Measurements from ENCODE around the gene SNIP1. TPM values are rescaled to one million over a fixed set of nuclear protein-coding genes. Genes with fewer than 3 reads are reported as not detected.

SNIP1 gene
- total RNA-seq, 3 donors from 2014 or later (not counting 1 experiment from before 2014, with no cell fraction given): 67.2 to 74.8 (median 68.1) TPM

- no peak overlapping the region for H3K27ac Mint-ChIP-seq
Measured at GRCh38 chr1:37599940-37600339, 45.8 kb upstream of the SNIP1 start.

GRCh38 chr1:37596182-37596667, 42.1 kb upstream of the SNIP1 start:
- no peak for TF ChIP-seq CTCF (IDR thresholded peaks at IDR 0.05)
- H3K36me3 ChIP-seq (ENCODE audit: control insufficient read depth, insufficient read depth, low read length): peaks cover 13% of the 10 kb centered on the region
- Mint-ChIP-seq H3K4me1 (peaks cover 23% of the 10 kb centered on the region in 2 donors), H3K27ac (peak overlapping the region; percentile 99 to 100), H3K9me3 (no peaks in the 10 kb centered on the region), H3K4me3 (peak overlapping the region; percentile 99), H3K27me3 (ENCODE audit: low read depth in 2 of 2) (no peaks in the 10 kb centered on the region), H3K36me3 (no peaks in the 10 kb centered on the region)
- DNase-seq (no peak), ATAC-seq (no peak)
- no peaks in the 10 kb centered on the region for H3K9me3 ChIP-seq (ENCODE audit: control insufficient read depth, insufficient read depth, low read length)
- intact Hi-C loops (cut with micrococcal nuclease): loop anchor here (5.0 to 10.0 kb wide), 2 partner anchors 44 to 249 kb away; partner anchors contain the start of gene SNIP1
- no peaks in the 10 kb centered on the region for H3K27me3 ChIP-seq (ENCODE audit: control insufficient read depth, insufficient read depth, low read length)
- H3K27ac ChIP-seq (ENCODE audit: low read length): peak overlapping the region; percentile 94
- H3K4me1 ChIP-seq (ENCODE audit: control insufficient read depth, insufficient read depth, low read length): peaks cover 18% of the 10 kb centered on the region
- peak overlapping the region; percentile 87 for H3K4me3 ChIP-seq (ENCODE audit: low read length)
- WGBS (ENCODE audit: insufficient coverage): 46% methylated on average over 2 of the region's 3 CpGs

More at GRCh38 chr1:37599940-37600339, 45.8 kb upstream of the SNIP1 start:
- DNase-seq: no peak
- H3K4me3 ChIP-seq (ENCODE audit: low read length): no peak overlapping the region
- peaks cover 12% of the 10 kb centered on the region for H3K4me1 ChIP-seq (ENCODE audit: control insufficient read depth, insufficient read depth, low read length)
- no peak for ATAC-seq
- 90% methylated on average over 5 of the region's 5 CpGs for WGBS (ENCODE audit: insufficient coverage)
- Mint-ChIP-seq H3K36me3 (no peaks in the 10 kb centered on the region), H3K9me3 (no peaks in the 10 kb centered on the region), H3K27me3 (ENCODE audit: low read depth in 2 of 2) (peaks cover 0 to 11% of the 10 kb centered on the region in 2 donors), H3K4me1 (peaks cover 24% of the 10 kb centered on the region in 2 donors), H3K4me3 (no peak overlapping the region)
- H3K9me3 ChIP-seq (ENCODE audit: control insufficient read depth, insufficient read depth, low read length): no peaks in the 10 kb centered on the region
- no peaks in the 10 kb centered on the region for H3K36me3 ChIP-seq (ENCODE audit: control insufficient read depth, insufficient read depth, low read length)
- no peak for TF ChIP-seq CTCF (IDR thresholded peaks at IDR 0.05)
- H3K27me3 ChIP-seq (ENCODE audit: control insufficient read depth, insufficient read depth, low read length): no peaks in the 10 kb centered on the region
- intact Hi-C loops (cut with micrococcal nuclease): loop anchor here (5.0 to 10.0 kb wide), 2 partner anchors 48 to 245 kb away; partner anchors contain the start of gene SNIP1
- H3K27ac ChIP-seq (ENCODE audit: low read length): no peak overlapping the region

GRCh38 chr1:37595440-37596181, 41.5 kb upstream of the SNIP1 start, which contains the start of gene GNL2:
Gene GNL2 (minus strand): TSS chr1:37595937. CDS start chr1:37595822, 115 bp downstream.
- H3K36me3 ChIP-seq (ENCODE audit: control insufficient read depth, insufficient read depth, low read length): peaks cover 20% of the 10 kb centered on the region
- peaks cover 18% of the 10 kb centered on the region for H3K4me1 ChIP-seq (ENCODE audit: control insufficient read depth, insufficient read depth, low read length)
- intact Hi-C loops (cut with micrococcal nuclease): loop anchor here (2.0 to 10.0 kb wide), 3 partner anchors 43 to 249 kb away; partner anchors contain the start of genes CDCA8 and SNIP1
- H3K4me1 Mint-ChIP-seq: peaks cover 23% of the 10 kb centered on the region in 2 donors
- DNase-seq (peak; percentile 97 to 100), ATAC-seq (peak; percentile 96 to 100 (median 98))
- peak within 1 kb of the TSS; percentile 94 for H3K27ac ChIP-seq (ENCODE audit: low read length)
- H3K27me3 Mint-ChIP-seq (ENCODE audit: low read depth in 2 of 2): no peaks in the 10 kb centered on the region
- H3K36me3 Mint-ChIP-seq: peaks cover 6% of the 10 kb centered on the region
- H3K27me3 ChIP-seq (ENCODE audit: control insufficient read depth, insufficient read depth, low read length): no peaks in the 10 kb centered on the region
- under 1% methylated on average over 51 of the region's 51 CpGs for WGBS (ENCODE audit: insufficient coverage)
- no peaks in the 10 kb centered on the region for H3K9me3 ChIP-seq (ENCODE audit: control insufficient read depth, insufficient read depth, low read length)
- peak within 1 kb of the TSS; percentile 99 to 100 for H3K27ac Mint-ChIP-seq
- no peak for TF ChIP-seq CTCF (IDR thresholded peaks at IDR 0.05)
- peak within 1 kb of the TSS; percentile 87 for H3K4me3 ChIP-seq (ENCODE audit: low read length)
- peak within 1 kb of the TSS; percentile 99 for H3K4me3 Mint-ChIP-seq
- H3K9me3 Mint-ChIP-seq: no peaks in the 10 kb centered on the region

Data from natural killer cell (primary cell).